HepG2 (cell line): ENCODE data around the gene FUT8. TPM values are rescaled to one million over a fixed set of nuclear protein-coding genes. Genes with fewer than 3 reads are reported as not detected.

Experiments used
- AGO2 ChIP-seq: fragments of 200-400 bp; formaldehyde crosslinking; optimal IDR thresholded peaks from 2 replicates; pipeline ENCODE3; 2017; ENCODE audit warnings: mild to moderate bottlenecking, low read depth, low read length, moderate library complexity
- ATM ChIP-seq: fragments of 450-650 bp; IDR thresholded peaks from 2 replicates; pipeline ENCODE4 v1.7.1; 2017; ENCODE audit warnings: mild to moderate bottlenecking, borderline replicate concordance
- CHD2 ChIP-seq: IDR thresholded peaks from 2 replicates; pipeline ENCODE4 v1.6.1; 2011; ENCODE audit warnings: low read depth, low read length, improper control_type of control experiment
- EED ChIP-seq: sonication (generic); formaldehyde crosslinking; IDR thresholded peaks from 2 replicates; pipeline ENCODE4 v1.5.0; 2020; ENCODE audit warnings: mild to moderate bottlenecking, missing genetic modification reagents
- GZF1 ChIP-seq: sonication (generic); formaldehyde crosslinking; IDR thresholded peaks from 2 replicates; pipeline ENCODE4 v1.5.1; 2020; ENCODE audit warnings: mild to moderate bottlenecking, missing genetic modification reagents
- HES4 ChIP-seq: sonication (generic); formaldehyde crosslinking; IDR thresholded peaks from 2 replicates; pipeline ENCODE4 v1.9.0; 2021; ENCODE audit warnings: mild to moderate bottlenecking, missing genetic modification reagents, borderline replicate concordance
- HOXA9 ChIP-seq: sonication (generic); formaldehyde crosslinking; IDR thresholded peaks from 2 replicates; pipeline ENCODE4 v1.8.1; 2022; ENCODE audit warnings: missing genetic modification reagents, mild to moderate bottlenecking, moderate library complexity, borderline replicate concordance
- ZNF333 ChIP-seq: sonication (generic); formaldehyde crosslinking; IDR thresholded peaks from 2 replicates; pipeline ENCODE4 v1.4.0; 2020; ENCODE audit warnings: mild to moderate bottlenecking, missing genetic modification reagents, borderline replicate concordance
- polyA plus RNA-seq, 8 experiments: library from polyadenylated mRNA; depleted of rRNA in 3 of 8; stranded (reverse) in 7 of 8; unstranded in 1 of 8; fragments of >200 nt; fragmentation: Illumina TruSeq in 4 of 8; extraction: Trizol in 4 of 8; gene quantifications; 2 replicates each; pipeline versions ENCODE4 v1.2.1 to v1.2.3, GENCODE V29; 2011 to 2016; ENCODE audit warnings: low read depth in 4 of 8, missing spikeins in 1 of 8, mixed read lengths in 1 of 8; ENCODE audit not compliant: insufficient read depth in 1 of 8
- total RNA-seq, 5 experiments: library from RNA; depleted of rRNA; stranded (reverse); fragments of >200 nt; fragmentation: Illumina TruSeq; extraction: Trizol; gene quantifications; 2 replicates each; pipeline ENCODE4 v1.2.3, GENCODE V29; 2016; ENCODE audit warnings: low read depth in 1 of 5
- TF ChIP-seq, protein P1 (sequence below): sonication (generic); formaldehyde crosslinking; IDR thresholded peaks from 2 replicates; pipeline ENCODE4 v1.4.0; 2020; ENCODE audit warnings: mild to moderate bottlenecking, missing genetic modification reagents
- TF ChIP-seq, protein P2 (sequence below): sonication (generic); formaldehyde crosslinking; IDR thresholded peaks from 2 replicates; pipeline ENCODE4 v1.4.0; 2020; ENCODE audit warnings: missing genetic modification reagents
- TF ChIP-seq, protein P3 (sequence below): sonication (generic); formaldehyde crosslinking; conservative IDR thresholded peaks from 2 replicates; pipeline ENCODE4 v1.4.0; 2020; ENCODE audit warnings: missing genetic modification reagents
- TF ChIP-seq, protein P4 (sequence below): sonication (generic); formaldehyde crosslinking; IDR thresholded peaks from 2 replicates; pipeline ENCODE4 v1.5.1; 2020; ENCODE audit warnings: mild to moderate bottlenecking, missing genetic modification reagents, moderate library complexity
- TF ChIP-seq, protein P5 (sequence below): sonication (generic); formaldehyde crosslinking; IDR thresholded peaks from 2 replicates; pipeline ENCODE4 v1.9.0; 2022; ENCODE audit warnings: missing genetic modification reagents, mild to moderate bottlenecking, borderline replicate concordance

Gene FUT8
- total and polyA plus RNA-seq, 2 of the 13 experiments (the other 11 are each of a cell fraction or from before 2014, with no cell fraction given), result 9.3 to 17.5 TPM

DNA sequence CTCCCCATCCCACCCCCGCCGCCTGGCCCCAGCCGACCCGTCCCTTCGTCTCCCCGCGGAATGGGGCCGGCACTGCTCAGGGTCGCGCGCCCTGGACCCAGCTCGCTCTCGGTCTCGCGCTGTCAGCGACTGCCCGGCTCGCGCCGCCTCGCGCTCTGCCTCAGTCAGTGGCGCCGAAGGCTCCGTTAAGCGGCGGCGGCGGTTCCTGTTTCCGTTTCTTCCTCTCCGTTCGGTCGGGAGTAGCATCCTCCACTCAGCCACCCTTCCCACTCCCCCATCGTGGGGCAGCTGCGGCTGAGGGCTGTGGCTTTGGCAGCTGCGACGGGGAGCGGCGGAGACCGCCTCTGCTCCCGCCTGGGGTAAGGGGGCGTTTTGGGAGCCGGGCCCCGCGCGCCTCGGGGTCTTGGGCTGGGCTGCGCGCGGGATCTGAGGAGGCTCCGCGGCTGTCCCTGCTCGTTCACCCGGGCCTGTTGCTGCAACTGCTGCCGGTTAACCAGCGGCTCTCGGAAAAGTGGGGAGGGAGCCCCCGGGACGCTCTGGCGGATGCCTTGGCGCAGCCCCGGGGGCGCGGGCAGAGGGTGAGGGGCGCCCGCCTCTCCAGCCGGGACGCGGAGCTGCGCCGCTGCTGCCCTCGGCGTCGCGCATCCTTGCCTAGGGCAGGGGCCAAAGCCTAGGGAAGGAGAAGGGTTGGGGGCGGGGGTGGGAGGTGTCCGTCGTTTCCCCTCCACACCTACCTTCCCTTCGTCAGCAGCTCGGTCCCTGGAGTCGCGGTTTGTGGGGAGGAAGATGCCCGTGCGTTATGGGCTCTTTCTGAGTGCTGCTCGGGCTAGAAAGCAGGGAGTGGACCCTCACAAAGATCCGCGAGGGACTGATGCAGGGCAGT is 567 bp downstream of the FUT8 start (continued):
- TF ChIP-seq, protein P1, sequence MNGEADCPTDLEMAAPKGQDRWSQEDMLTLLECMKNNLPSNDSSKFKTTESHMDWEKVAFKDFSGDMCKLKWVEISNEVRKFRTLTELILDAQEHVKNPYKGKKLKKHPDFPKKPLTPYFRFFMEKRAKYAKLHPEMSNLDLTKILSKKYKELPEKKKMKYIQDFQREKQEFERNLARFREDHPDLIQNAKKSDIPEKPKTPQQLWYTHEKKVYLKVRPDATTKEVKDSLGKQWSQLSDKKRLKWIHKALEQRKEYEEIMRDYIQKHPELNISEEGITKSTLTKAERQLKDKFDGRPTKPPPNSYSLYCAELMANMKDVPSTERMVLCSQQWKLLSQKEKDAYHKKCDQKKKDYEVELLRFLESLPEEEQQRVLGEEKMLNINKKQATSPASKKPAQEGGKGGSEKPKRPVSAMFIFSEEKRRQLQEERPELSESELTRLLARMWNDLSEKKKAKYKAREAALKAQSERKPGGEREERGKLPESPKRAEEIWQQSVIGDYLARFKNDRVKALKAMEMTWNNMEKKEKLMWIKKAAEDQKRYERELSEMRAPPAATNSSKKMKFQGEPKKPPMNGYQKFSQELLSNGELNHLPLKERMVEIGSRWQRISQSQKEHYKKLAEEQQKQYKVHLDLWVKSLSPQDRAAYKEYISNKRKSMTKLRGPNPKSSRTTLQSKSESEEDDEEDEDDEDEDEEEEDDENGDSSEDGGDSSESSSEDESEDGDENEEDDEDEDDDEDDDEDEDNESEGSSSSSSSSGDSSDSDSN, result peak; percentile 87
- TF ChIP-seq GZF1 (0 out of 2 replicates have a peak, but pooled peaks have one; percentile 1), EED (CRISPR knock-in tag) (peak; percentile 33; the same call in 1 of the 2 replicates), ZNF333 (CRISPR knock-in tag) (peak; percentile 52; the same call in 1 of the 2 replicates), HES4 (CRISPR knock-in tag) (peak; percentile 79; the same call in 1 of the 2 replicates), HOXA9 (CRISPR knock-in tag) (0 out of 2 replicates have a peak, but pooled peaks have one; percentile 45), AGO2 (no peak), CHD2 (peak; percentile 52; the same call in 1 of the 2 replicates), ATM (no peak)
- TF ChIP-seq, protein P2, sequence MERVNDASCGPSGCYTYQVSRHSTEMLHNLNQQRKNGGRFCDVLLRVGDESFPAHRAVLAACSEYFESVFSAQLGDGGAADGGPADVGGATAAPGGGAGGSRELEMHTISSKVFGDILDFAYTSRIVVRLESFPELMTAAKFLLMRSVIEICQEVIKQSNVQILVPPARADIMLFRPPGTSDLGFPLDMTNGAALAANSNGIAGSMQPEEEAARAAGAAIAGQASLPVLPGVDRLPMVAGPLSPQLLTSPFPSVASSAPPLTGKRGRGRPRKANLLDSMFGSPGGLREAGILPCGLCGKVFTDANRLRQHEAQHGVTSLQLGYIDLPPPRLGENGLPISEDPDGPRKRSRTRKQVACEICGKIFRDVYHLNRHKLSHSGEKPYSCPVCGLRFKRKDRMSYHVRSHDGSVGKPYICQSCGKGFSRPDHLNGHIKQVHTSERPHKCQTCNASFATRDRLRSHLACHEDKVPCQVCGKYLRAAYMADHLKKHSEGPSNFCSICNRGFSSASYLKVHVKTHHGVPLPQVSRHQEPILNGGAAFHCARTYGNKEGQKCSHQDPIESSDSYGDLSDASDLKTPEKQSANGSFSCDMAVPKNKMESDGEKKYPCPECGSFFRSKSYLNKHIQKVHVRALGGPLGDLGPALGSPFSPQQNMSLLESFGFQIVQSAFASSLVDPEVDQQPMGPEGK (CRISPR knock-in tag), result 0 out of 2 replicates have a peak, but pooled peaks have one; percentile 12
- TF ChIP-seq, protein P3, sequence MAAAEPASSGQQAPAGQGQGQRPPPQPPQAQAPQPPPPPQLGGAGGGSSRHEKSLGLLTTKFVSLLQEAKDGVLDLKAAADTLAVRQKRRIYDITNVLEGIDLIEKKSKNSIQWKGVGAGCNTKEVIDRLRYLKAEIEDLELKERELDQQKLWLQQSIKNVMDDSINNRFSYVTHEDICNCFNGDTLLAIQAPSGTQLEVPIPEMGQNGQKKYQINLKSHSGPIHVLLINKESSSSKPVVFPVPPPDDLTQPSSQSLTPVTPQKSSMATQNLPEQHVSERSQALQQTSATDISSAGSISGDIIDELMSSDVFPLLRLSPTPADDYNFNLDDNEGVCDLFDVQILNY, result 0 out of 2 replicates have a peak, but pooled peaks have one; percentile 30
- TF ChIP-seq, protein P4, sequence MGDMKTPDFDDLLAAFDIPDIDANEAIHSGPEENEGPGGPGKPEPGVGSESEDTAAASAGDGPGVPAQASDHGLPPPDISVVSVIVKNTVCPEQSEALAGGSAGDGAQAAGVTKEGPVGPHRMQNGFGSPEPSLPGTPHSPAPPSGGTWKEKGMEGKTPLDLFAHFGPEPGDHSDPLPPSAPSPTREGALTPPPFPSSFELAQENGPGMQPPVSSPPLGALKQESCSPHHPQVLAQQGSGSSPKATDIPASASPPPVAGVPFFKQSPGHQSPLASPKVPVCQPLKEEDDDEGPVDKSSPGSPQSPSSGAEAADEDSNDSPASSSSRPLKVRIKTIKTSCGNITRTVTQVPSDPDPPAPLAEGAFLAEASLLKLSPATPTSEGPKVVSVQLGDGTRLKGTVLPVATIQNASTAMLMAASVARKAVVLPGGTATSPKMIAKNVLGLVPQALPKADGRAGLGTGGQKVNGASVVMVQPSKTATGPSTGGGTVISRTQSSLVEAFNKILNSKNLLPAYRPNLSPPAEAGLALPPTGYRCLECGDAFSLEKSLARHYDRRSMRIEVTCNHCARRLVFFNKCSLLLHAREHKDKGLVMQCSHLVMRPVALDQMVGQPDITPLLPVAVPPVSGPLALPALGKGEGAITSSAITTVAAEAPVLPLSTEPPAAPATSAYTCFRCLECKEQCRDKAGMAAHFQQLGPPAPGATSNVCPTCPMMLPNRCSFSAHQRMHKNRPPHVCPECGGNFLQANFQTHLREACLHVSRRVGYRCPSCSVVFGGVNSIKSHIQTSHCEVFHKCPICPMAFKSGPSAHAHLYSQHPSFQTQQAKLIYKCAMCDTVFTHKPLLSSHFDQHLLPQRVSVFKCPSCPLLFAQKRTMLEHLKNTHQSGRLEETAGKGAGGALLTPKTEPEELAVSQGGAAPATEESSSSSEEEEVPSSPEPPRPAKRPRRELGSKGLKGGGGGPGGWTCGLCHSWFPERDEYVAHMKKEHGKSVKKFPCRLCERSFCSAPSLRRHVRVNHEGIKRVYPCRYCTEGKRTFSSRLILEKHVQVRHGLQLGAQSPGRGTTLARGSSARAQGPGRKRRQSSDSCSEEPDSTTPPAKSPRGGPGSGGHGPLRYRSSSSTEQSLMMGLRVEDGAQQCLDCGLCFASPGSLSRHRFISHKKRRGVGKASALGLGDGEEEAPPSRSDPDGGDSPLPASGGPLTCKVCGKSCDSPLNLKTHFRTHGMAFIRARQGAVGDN (CRISPR knock-in tag), result peak; percentile 39
- TF ChIP-seq, protein P5, sequence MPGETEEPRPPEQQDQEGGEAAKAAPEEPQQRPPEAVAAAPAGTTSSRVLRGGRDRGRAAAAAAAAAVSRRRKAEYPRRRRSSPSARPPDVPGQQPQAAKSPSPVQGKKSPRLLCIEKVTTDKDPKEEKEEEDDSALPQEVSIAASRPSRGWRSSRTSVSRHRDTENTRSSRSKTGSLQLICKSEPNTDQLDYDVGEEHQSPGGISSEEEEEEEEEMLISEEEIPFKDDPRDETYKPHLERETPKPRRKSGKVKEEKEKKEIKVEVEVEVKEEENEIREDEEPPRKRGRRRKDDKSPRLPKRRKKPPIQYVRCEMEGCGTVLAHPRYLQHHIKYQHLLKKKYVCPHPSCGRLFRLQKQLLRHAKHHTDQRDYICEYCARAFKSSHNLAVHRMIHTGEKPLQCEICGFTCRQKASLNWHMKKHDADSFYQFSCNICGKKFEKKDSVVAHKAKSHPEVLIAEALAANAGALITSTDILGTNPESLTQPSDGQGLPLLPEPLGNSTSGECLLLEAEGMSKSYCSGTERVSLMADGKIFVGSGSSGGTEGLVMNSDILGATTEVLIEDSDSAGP, result peak; percentile 4
